GM19025 (cell line): ENCODE data around the gene MGAT4B.
"Not testable (repeated sequence)": the region's sequence is repeated elsewhere in the genome, so short reads cannot be mapped to it uniquely, and the experiment has no call there.

ENCODE experiments used
- ATAC-seq: cut with Tn5 transposase; IDR thresholded peaks from one replicate; pipeline ENCODE4 v1.9.1; 2021; ENCODE audit warnings: mild to moderate bottlenecking, low read depth, moderate library complexity; ENCODE audit not compliant: unreplicated experiment

MGAT4B gene

GRCh38 chr5:179795863-179796833 is 10.5 kb downstream of the MGAT4B start:
- peak; percentile 77 for ATAC-seq

GRCh38 chr5:179795049-179795862 is 11.4 kb downstream of the MGAT4B start:
- no peak for ATAC-seq

- ATAC-seq, result no peak
These were observed 12.1 kb downstream of the MGAT4B start for GRCh38 chr5:179794575-179794974.

GRCh38 chr5:179794171-179794570 is 12.5 kb downstream of the MGAT4B start:
- ATAC-seq, result no peak

- no peak for ATAC-seq
These were observed 13.1 kb downstream of the MGAT4B start, which contains the start of gene LTC4S for GRCh38 chr5:179793468-179794139. TSS of gene LTC4S (plus strand) at chr5:179793986. CDS start at chr5:179794081, 95 bp downstream.

GRCh38 chr5:179792612-179793467 is 13.8 kb downstream of the MGAT4B start:
- no peak for ATAC-seq

GRCh38 chr5:179791881-179792611 is 14.6 kb downstream of the MGAT4B start:
- no peak for ATAC-seq

- not testable (repeated sequence) for ATAC-seq
These were observed 17.4 kb downstream of the MGAT4B start for GRCh38 chr5:179789278-179789677.

GRCh38 chr5:179788193-179788854 is 18.3 kb downstream of the MGAT4B start:
- ATAC-seq, result no peak

GRCh38 chr5:179786861-179787260 is 19.8 kb downstream of the MGAT4B start:
- ATAC-seq, result no peak

GRCh38 chr5:179783128-179783527 is 23.5 kb downstream of the MGAT4B start:
- no peak for ATAC-seq

GRCh38 chr5:179781846-179782245 is 24.8 kb downstream of the MGAT4B start:
- ATAC-seq, result no peak

- ATAC-seq, result no peak
These were observed 26.3 kb downstream of the MGAT4B start for GRCh38 chr5:179780362-179780761.

GRCh38 chr5:179779826-179780225 is 26.8 kb downstream of the MGAT4B start:
- ATAC-seq, result no peak

GRCh38 chr5:179778591-179778990 is 28.1 kb downstream of the MGAT4B start:
- ATAC-seq, result no peak

GRCh38 chr5:179777909-179778308 is 28.8 kb downstream of the MGAT4B start:
- ATAC-seq, result no peak

GRCh38 chr5:179777456-179777855 is 29.2 kb downstream of the MGAT4B start:
- ATAC-seq, result no peak

GRCh38 chr5:179776411-179776938 is 30.2 kb downstream of the MGAT4B start:
- no peak for ATAC-seq
